ENCODE results near the gene ZNF74.
"Not testable (repeated sequence)": the region's sequence is repeated elsewhere in the genome, so short reads cannot be mapped to it uniquely, and the experiment has no call there.

ZNF74 gene

DNA sequence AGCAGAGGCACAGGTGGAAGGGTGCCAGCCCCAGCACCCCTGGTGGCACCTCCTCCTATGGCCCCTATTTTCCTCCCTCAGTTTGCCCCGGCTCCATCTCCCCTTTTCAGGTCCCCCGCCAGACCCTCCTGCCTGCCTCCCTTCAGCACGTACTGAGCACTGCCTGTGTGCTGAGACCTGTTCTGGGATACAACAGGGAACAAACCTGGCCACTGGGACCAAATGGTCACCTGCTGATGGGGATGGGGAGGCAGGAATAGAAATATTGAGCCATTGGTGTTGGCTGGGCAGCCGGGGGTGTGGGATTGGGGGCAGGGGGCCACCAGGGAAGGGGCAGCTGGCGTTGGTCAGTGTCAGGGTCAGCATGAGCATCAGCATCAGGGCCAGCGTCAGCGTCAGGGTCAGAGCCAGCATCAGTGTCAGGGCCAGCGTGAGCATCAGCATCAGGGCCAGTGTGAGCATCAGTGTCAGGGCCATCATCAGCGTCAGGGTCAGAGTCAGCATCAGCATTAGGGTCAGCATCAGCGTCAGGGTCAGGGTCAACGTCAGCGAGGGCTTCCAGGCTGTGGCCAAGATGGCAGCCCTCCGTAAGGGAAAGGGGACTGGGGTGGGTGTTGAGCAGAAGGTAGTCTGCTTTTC lies 7.5 kb downstream of the ZNF74 start:
- ATAC-seq = no peak

DNA sequence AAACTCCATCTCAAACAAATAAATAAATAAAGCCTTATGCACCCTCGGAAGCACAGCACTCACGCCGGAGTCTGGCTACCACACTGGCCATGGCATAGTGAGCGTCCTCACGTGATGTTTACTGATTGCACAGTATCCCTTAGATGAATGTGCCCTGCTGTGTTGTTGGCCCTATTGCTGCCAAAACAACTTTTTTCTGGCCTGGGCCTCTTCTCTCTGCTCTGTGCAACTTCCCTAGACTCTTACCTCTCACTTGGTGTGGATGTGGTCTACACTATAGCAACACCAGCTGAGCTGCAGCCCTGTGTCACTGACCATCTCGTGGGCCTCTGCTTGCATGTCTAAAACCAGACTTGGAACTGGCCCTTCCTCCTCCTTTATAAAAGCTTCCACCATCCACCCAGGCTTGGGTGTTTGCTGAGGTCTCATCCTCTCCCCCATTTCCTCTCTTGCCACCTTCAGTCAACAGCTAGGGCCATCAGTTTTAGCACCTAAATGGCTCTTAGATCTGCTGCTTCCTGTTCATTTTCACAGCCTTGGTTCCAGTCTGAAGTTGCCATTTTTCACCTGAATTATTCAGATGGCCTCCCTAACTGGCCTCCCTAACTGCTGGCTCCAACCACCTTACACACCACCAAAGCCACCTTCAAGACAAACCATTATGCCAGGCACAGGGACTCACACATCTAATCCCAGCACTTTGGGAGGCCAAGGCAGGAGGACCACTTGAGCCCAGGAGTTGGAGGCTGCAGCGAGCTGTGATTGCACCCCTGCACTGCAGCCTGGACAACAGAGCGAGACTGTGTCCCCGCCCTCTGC lies 9.2 kb downstream of the ZNF74 start:
- no peak for ATAC-seq

DNA sequence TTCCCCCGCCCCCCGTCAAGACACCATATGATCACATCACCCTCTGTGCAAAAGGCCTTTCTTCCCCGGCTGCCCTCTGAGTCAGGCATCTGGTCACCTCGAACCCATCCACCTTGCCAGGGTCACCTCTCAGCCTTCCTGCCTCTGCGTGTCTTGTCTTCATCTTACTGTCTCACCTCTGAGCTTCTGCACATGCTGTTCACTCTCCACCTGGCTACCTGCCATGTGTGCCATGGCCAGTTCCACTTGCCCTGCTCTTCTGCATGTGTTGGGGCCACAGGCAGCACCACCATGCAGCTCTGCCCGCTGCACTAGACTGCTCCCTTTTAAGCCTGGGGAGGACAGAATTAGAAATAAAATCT lies 9.8 kb downstream of the ZNF74 start:
- ATAC-seq = no peak

DNA sequence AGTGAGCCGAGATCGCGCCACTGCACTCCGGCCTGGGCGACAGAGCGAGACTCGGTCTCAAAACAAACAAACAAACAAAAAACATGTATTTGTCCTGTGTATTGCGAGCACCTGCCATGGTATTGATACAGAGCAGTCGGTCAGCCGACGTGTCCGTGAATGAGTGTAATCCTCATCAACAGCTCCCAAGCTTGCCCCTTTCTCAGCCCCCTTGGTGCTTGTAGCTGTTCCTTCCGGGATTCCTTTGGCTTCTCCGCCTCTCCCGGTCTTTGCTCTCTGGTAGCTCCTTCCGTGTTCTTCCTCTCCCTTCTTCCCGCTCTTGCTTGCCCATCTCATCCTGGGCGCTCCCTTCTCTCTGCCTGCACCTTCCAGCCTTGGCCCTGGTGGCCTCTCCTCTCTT lies 10.9 kb downstream of the ZNF74 start:
- ATAC-seq = no peak

DNA sequence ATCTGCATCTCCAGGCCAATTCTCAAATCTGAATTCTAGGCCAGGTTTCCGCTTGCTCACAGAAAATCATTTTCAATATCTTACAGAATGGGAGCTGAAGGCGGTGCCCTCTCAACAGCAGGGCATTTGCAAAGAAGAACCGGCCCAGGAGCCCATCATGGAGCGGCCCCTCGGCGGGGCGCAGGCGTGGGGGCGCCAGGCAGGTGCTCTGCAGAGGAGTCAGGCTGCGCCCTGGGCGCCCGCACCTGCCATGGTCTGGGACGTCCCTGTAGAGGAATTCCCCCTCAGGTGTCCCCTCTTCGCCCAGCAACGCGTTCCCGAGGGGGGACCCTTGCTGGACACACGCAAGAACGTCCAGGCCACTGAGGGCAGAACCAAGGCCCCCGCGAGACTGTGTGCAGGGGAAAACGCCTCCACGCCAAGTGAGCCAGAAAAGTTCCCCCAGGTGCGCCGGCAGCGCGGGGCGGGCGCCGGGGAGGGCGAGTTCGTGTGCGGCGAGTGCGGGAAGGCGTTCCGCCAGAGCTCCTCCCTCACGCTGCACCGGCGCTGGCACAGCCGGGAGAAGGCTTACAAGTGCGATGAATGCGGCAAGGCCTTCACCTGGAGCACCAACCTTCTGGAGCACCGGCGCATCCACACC lies 11.5 kb downstream of the ZNF74 start:
- ATAC-seq = no peak

DNA sequence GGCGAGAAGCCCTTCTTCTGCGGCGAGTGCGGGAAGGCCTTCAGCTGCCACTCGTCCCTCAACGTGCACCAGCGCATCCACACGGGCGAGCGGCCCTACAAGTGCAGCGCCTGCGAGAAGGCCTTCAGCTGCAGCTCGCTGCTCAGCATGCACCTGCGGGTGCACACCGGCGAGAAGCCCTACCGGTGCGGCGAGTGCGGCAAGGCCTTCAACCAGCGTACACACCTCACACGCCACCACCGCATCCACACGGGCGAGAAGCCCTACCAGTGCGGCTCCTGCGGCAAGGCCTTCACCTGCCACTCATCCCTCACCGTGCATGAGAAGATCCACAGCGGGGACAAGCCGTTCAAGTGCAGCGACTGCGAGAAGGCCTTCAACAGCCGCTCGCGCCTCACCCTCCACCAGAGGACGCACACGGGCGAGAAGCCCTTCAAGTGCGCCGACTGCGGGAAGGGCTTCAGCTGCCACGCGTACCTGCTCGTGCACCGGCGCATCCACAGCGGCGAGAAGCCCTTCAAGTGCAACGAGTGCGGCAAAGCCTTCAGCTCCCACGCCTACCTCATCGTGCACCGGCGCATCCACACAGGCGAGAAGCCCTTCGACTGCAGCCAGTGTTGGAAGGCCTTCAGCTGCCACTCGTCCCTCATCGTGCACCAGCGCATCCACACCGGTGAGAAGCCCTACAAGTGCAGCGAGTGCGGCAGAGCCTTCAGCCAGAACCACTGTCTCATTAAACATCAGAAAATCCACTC lies 12.2 kb downstream of the ZNF74 start:
- ATAC-seq = no peak

DNA sequence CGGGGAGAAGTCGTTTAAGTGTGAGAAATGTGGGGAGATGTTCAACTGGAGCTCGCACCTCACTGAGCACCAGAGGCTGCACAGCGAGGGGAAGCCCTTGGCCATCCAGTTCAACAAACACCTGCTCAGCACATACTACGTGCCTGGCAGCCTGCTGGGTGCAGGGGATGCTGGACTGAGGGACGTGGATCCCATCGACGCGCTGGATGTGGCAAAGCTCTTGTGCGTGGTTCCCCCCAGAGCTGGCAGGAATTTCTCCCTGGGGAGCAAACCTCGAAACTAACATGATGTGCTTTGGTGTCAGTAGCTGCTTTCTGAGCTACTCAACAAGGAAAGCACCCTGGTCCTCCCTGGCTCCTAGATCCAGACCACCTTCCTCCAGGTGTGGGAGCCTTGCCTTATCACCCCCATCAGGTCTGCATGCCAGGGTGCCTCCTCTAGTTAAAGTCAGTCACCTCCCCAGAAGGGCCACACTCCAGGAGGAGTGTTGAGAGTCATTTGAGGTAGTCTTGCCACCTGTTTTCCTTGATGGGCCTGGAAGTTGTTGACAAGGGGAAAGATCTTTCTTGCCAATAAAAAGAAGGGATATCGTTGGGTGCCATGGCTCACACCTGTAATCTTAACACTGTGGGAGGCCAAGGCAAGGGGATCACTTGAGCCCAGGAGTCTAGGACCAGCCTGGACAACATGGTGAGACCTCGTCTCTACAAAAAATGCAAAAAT lies 12.9 kb downstream of the ZNF74 start:
- ATAC-seq = no peak

DNA sequence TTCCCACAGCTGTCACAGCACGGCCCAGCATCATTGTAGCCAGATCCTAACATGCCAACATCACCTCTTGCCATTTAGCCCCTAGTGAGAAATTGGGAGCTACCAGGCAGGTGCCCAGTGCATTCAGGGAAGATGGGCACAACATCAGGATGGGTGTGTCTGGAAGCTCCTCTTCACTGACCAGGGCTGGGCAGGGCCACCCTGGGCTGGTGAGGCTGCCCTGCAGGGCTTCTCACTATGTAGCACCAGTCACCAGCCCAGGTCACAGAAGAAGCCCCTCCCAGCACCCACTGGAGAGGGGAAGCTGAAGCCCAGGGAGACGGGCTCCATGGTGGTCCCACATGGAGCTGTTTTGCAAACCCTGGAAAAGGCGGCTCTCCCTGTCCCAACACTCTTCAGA lies 13.9 kb downstream of the ZNF74 start:
- no peak for ATAC-seq

DNA sequence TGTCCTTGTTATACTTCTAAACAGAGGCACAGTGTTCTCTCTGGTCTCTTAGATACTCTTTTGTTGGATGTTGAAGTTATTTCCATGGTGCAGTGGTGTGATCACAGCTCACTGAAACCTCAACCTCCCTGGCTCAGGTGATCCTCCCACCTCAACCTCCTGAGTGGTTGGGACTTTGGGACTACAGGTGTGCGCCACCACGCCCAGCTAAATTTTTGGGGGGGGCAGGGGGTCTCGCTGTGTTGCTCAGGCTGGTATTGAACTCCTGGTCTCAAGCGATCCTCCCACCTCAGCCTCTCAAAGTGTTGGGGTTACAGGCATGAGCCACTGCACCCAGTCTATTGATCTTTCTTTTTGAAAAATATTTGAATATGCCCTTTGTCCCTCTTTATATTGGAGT lies 14.9 kb downstream of the ZNF74 start:
- no peak for ATAC-seq

DNA sequence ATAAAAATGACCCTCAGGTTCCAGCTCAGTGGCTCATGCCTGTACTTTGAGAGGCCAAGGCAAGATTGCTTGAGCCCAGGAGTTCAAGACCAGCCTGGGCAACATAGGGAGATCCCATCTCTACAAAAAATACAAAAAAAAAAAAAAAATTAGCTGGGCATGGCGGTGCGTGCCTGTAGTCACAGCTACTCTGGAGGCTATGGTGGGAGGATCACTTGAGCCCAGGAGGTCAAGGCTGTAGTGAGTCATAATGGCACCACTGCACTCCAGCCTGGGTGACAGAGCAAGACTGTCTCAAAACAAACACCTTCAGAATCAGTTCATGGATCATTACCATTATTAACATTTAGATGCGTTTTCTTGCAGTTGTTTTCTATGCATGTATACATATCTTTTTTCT lies 15.4 kb downstream of the ZNF74 start:
- ATAC-seq = not testable (repeated sequence)

DNA sequence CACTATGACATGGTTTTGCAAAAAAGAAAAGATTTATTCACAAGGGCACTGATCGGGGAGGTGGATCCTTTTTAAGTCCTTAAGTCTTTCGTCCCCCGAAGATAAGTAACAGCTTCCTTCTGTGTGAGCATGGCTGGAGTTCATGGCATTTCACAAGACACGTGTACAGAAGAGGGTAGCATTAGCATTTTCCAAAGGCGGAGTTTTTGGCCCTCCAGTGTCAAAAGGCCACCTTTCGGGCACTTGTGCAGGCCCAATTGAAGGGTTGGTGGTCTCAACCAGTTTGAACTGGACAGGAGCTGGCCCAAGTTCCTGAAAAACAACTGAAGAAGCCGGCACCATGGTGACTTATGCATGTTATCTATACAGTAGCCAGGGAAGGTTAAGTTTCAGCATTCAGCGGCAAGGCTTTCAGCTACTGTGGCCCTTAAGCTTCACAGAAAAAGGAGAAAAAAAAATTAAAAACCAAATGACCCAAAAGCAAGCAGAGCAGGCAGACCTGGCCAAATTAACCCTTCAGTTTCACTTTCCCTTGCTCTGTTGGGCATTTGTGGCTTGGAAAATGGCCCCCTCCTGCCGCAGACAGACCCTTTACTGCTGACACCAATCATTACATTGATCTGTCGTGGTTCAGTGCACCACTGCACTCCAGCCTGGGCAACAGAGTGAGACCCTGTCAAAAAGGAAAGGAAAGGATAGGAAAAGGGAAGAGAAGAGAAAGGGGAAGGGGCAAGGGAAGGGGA lies 18.7 kb downstream of the ZNF74 start:
- ATAC-seq = no peak

DNA sequence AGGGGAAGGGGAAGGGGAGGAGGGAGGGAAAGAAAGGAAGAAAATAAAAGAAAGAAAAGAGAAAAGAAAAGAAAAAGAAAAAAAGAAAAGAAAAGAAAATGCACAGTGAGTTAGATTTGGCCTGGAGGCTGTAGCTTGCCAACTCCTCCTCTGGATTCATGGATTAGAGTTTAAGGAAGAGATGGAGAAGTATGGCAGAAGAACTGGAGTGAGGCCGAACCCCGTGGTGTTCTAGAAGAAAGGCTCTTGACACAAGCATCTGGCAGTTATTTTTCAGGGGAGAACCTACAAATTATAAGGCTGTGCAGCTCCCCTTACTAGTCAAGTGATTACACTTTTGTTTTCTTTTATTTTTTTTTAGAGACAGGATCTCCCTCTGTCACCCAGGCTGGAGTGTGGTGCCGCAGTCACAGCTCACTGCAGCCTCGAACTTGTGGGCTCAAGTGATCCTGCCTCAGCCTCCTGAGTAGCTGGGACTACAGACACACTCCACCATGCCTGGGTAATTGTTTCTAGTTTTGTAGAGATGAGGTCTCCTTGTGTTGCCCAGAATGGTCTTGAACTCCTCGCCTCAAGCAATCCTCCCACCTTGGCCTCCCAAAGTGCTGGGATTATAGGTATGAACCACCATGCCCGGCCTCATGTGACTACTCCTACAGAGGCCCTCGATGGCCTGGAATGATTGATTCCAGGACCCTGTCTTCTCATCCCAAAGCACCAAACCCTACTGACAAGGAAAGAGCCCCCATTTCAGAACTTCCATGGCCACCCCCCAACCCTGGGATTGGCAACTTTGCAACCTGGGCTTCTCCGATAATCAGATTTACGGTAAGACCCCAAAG lies 19.5 kb downstream of the ZNF74 start:
- ATAC-seq = no peak

DNA sequence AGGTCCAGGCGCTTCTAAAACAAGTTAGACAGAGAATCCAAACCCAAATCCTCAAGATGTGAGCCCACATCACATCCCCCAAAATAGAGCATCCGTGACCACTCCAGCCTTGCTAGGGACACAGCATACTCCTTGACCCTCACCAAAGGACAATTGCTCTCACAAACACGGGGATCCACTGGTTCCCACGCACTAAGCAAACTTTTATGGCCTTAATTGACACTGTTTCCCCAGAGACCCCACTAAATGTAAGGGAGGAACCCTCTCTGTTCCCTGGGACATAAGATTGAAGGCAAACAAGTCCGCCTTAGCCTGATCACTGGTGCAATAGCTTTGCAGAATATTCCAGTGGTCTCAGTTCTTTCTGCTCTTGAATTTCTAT lies 20.1 kb downstream of the ZNF74 start:
- no peak for ATAC-seq

DNA sequence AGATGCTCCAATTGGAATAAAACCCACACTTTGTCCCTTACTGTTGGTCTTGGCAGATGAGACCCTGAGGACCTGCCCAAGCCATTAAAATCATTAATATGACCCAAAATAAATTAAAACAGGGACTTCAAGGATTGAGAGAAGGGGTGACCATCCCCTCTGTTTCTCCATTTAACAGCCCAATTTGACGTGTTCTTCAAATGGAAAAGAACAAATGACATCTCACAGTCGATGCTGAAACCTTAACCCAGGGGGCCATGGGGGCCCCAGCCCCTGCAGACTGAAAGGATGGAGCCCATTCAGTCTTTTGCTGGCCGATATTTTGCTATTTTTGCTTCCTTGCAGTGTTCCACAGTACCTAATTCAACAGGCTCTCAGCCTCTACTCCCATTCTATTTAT lies 20.5 kb downstream of the ZNF74 start:
- ATAC-seq = no peak

DNA sequence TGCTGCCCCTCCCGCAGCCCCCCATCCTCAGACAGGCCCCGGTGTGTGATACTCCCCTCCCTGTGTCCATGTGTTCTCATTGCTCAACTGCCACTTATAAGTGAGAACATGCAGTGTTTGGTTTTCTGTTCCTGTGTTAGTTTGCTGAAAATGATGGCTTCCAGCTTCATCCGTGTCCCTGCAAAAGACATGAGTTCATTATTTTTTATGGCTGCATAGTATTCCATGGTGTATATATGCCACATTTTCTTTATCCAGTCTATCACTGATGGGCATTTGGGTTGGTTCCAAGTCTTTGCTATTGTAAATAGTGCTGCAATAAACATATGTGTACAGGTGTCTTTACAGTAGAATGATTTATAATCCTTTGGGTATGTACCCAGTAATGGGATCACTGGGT lies 21.3 kb downstream of the ZNF74 start:
- not testable (repeated sequence) for ATAC-seq

DNA sequence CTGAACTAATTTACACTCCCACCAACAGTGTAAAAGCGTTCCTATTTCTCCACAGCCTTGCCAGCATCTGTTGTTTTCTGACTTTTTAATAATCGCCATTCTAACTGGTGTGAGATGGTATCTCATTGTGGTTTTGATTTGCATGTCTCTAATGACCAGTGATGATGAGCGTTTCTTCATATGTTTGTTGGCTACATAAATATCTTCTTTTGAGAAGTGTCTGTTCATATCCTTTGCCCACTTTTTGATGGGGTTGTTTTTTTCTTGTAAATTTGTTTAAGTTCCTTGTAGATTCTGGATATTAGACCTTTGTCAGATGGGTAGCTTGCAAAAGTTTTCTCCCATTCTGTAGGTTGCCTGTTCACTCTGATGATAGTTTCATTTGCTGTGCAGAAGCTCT lies 21.7 kb downstream of the ZNF74 start:
- not testable (repeated sequence) for ATAC-seq

DNA sequence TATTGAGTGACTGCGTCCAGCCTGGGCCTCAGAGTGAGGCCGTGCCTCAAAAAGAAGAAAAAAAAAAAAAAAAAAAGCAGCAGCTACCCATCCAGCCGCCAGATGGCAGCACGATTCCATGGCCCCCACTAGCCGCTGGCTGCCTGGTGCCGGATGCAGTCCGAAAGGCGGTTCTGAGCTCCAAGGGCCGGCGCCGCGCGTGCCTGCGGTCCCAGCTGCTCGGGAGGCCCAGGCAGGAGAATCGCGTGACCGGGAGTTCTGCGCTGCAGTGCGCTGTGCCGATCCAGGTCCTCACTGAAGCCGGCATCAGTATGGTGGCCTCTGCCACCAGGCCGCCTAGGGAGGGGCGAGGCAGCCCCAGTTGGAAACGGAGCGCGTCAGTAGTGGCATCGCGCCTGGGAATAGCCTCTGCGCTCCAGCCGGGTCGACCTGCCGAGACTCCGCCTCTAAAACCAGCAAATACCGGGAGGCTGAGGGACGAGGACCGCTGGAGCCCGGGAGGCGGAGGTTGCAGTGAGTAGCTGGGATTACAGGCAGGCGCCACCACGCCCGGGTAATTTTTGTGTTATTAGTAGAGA lies 24.3 kb downstream of the ZNF74 start:
- peak; percentile 73 to 79 for ATAC-seq

DNA sequence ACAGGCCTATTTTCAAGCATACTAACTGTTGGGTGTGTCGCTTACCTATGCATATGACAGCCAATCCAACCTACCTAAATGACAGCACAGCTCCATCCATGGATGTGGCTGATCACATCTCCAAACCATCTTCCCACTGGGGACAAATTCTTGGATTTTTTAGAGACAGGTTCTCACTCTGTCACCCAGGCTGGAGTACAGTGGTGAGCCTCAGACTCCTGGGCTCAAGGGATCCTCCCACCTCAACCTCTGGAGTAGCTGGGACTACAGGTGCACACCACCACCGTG lies 25.7 kb downstream of the ZNF74 start:
- ATAC-seq = no peak

DNA sequence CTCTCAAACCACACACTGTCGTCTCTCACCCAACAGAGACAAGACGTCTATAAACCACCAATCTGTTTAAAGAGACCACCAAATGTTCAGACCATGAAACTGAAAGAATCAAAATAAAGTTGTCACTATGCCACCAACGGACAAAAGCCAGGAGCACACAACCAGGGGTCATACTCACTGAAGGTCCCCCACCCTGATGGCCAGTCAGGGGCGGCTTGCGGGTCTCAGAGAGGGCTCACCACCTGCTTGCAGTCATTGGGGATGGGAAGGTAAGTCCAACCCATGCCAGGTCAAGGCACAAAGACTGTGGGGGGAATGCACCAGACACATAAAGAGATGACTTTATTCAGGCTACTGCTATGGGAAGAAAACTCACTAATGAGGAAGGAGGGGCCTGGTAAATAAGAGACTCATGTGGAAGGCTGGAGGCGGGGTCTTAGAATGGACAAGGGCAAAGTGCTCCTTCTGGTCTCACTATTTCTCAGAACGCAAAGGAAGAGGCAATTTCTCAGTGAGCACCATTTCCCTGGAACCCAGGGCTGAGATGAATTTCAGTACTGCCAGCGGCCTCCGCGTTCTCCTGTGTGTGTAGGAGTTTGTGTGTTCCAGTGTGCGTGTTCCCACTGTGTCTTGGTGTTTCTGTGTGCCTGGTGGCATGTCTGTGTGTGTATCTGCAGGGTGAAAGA lies 26.3 kb downstream of the ZNF74 start:
- ATAC-seq = no peak

DNA sequence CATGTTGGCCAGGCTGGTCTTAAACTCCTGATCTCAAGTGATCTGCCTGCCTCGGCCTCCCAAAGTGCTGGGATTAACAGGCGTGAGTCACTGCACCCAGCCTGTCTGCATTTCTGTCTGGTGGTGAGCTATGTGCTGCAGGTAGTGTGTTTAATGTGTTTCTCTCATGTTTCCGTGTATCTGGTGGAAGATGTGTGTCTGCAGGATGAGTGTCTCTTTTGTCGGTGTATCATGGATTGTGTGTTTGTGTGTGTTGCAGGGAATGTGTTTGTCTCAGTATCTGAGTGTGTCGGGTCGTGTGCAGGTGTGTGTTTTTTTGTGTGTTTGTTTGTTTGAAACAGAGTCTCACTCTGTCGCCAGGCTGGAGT lies 27.5 kb downstream of the ZNF74 start:
- no peak for ATAC-seq

Data from activated CD4-positive, CD25-positive, alpha-beta regulatory T cell treated with anti-CD3 and anti-CD28 coated beads, Interleukin-2, amount 50 U/mL, for 24 hours (primary cell).